ENCODE data around the gene ARMC2.

- TF ChIP-seq POLR2A (IDR thresholded peaks at IDR 0.05; ENCODE audit: low read length) = no peak
- no peak for TF ChIP-seq GATA1 (IDR thresholded peaks at IDR 0.05; ENCODE audit: low read depth, low read length)
Measured at GRCh38 chr6:108941281-108941680, 93.1 kb downstream of the ARMC2 start.

Data from erythroblast (primary cell).